Transverse colon (tissue), 4 donors: ENCODE data around the gene AFAP1L2. TPM values are rescaled to one million over a fixed set of nuclear protein-coding genes. Genes with fewer than 3 reads are reported as not detected.

Source experiments
- DNase-seq: peaks from one replicate; pipeline ENCODE4 v3.0.0-alpha.2; 2019
- H3K27ac ChIP-seq, 4 donors: fragments of 200-600 bp; sonication (generic); 2 replicates each; pipeline ENCODE4 v1.5.1; 2016 to 2018; ENCODE audit warnings: inconsistent platforms in 4 of 4
- H3K27me3 ChIP-seq: fragments of 200-600 bp; sonication (generic); 2 replicates; pipeline ENCODE4 v1.5.1; 2017; ENCODE audit warnings: inconsistent platforms
- H3K36me3 ChIP-seq, 4 donors: fragments of 200-600 bp; sonication (generic); 2 replicates each; pipeline ENCODE4 v1.5.1; 2017 to 2019; ENCODE audit warnings: inconsistent platforms in 4 of 4
- H3K4me1 ChIP-seq, 4 donors: fragments of 200-600 bp; sonication (generic); 2 replicates each; pipeline ENCODE4 v1.5.1; 2017 to 2020; ENCODE audit warnings: inconsistent platforms in 4 of 4
- H3K4me3 ChIP-seq, 4 donors: fragments of 200-600 bp; sonication (generic); 1 replicate in 1 of 4; 2 replicates in 3 of 4; pipeline versions ENCODE4 v1.5.1 to v1.6.1; 2017 to 2019; ENCODE audit warnings: inconsistent platforms in 4 of 4
- H3K9me3 ChIP-seq, 2 donors: fragments of 200-600 bp; sonication (generic); 2 replicates each; pipeline ENCODE4 v1.5.1; 2017 to 2019; ENCODE audit warnings: inconsistent platforms in 2 of 2
- EP300 ChIP-seq: sonication (generic); formaldehyde crosslinking; IDR thresholded peaks from one replicate; pipeline ENCODE4 v1.6.1; 2017; ENCODE audit warnings: antibody characterized with exemption, low read depth
- POLR2A ChIP-seq: fragments of 450-650 bp; IDR thresholded peaks from one replicate; pipeline ENCODE4 v1.6.1; 2016; ENCODE audit warnings: antibody characterized with exemption, mild to moderate bottlenecking, moderate library complexity
- POLR2AphosphoS5 ChIP-seq, 3 donors: sonication (generic); formaldehyde crosslinking; IDR thresholded peaks; one replicate each; pipeline ENCODE4 v1.6.1; 2016; ENCODE audit warnings: antibody characterized with exemption in 3 of 3
- WGBS, 2 donors: methylation state at CpG; one replicate each; pipeline ENCODE4 v1.1.5; 2018; ENCODE audit warnings: low coverage in 1 of 2; 5-methylcytosine and 5-hydroxymethylcytosine counted together
- in situ Hi-C, 4 donors: fragments of 200-750 bp; cut with MboI; loops; one replicate each; pipeline versions ENCODE4 v1.15.0 to v1.15.1; 2017; ENCODE audit warnings: low sequenced_read_pairs in 3 of 4, low pct_ligation_motif_present in 1 of 4, low pct_unique_long_range_greater_than_20kb in 1 of 4
- intact Hi-C: fragments of 100-400 bp; cut with DNase I; formaldehyde crosslinking; loops from one replicate; pipeline ENCODE4 v1.15.1; 2023; ENCODE audit warnings: low total_unique reads
- total RNA-seq, 4 donors: library from RNA; depleted of rRNA; stranded (reverse); fragments of >200 nt; gene quantifications; one replicate each; pipeline ENCODE4 v1.1.0, GENCODE V29; 2016
- TF ChIP-seq, protein P1 (sequence below), 5 experiments: fragments of 200-600 bp in 3 of 5; fragments of 450-650 bp in 2 of 5; sonication (generic) in 3 of 5; IDR thresholded peaks; 1 replicate in 2 of 5; 2 replicates in 3 of 5; pipeline ENCODE4 v1.5.1; 2016 to 2017; ENCODE audit warnings: antibody characterized with exemption in 5 of 5, inconsistent platforms in 3 of 5, mild to moderate bottlenecking in 2 of 5, moderate library complexity in 1 of 5

Gene AFAP1L2
- total RNA-seq, 4 donors from 2014 or later: 12.2 to 42.6 (median 13.2) TPM

DNA sequence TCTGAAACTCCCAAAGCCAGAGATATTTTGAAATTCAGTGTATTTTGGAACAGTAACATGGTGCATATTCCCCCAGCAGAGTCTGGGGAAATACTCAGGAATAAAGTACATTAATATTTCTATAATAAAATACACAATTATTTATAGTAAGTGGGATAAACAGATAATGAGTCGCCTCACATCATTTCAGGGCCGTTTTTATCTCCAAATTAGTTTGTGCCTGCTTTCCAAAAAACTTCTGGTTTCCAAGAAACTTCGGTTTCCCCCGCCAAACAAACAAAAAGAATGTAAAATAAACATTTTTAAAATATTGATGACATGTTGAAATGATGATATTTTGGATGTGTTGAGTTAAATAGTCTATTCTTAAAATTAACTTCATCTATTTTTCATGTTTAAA lies 48.2 kb downstream of the AFAP1L2 start:
- Histone ChIP-seq H3K4me3 (no peak overlapping the region), H3K27me3 (no peaks in the 10 kb centered on the region), H3K36me3 (no peaks in the 10 kb centered on the region), H3K4me1 (peaks cover 0 to 17% (median 4%) of the 10 kb centered on the region in 4 donors), H3K27ac (peak overlapping the region in 1 of 4 donors; percentile 71), H3K9me3 (no peaks in the 10 kb centered on the region)
- WGBS, 2 donors: 43 to 61% methylated on average over 4 of the region's 4 CpGs
- TF ChIP-seq, protein P1, sequence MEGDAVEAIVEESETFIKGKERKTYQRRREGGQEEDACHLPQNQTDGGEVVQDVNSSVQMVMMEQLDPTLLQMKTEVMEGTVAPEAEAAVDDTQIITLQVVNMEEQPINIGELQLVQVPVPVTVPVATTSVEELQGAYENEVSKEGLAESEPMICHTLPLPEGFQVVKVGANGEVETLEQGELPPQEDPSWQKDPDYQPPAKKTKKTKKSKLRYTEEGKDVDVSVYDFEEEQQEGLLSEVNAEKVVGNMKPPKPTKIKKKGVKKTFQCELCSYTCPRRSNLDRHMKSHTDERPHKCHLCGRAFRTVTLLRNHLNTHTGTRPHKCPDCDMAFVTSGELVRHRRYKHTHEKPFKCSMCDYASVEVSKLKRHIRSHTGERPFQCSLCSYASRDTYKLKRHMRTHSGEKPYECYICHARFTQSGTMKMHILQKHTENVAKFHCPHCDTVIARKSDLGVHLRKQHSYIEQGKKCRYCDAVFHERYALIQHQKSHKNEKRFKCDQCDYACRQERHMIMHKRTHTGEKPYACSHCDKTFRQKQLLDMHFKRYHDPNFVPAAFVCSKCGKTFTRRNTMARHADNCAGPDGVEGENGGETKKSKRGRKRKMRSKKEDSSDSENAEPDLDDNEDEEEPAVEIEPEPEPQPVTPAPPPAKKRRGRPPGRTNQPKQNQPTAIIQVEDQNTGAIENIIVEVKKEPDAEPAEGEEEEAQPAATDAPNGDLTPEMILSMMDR (IDR thresholded peaks at IDR 0.05): no peak
- TF ChIP-seq EP300: no peak
- no peak for TF ChIP-seq POLR2AphosphoS5 (IDR thresholded peaks at IDR 0.05)
- TF ChIP-seq POLR2A: no peak
- in situ Hi-C loops (no loop called here), intact Hi-C loops (no loop called here)
- DNase-seq: no peak

DNA sequence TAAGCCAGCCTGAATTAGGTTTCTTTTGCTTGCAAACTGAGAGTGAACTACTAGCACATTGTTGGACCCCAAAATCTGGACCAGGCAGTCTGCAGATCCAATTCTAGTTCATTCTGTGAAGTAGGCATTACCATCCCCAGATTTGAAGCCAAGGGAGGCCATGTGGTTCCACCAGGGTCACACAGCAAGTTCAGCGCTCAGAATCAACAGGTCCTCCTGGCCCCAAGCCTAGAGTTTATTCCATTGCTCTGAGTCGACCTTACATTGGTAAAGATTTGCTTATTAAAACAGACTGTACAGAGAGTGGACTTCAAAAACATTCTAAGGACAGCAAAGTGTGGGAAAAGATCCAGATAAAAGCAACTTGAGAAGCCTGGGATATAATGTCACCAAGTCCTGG lies 50.9 kb downstream of the AFAP1L2 start:
- Histone ChIP-seq H3K4me1 (peaks cover 4 to 33% (median 9%) of the 10 kb centered on the region in 4 donors), H3K9me3 (no peaks in the 10 kb centered on the region), H3K4me3 (no peak overlapping the region), H3K27ac (no peak overlapping the region), H3K36me3 (no peaks in the 10 kb centered on the region), H3K27me3 (no peaks in the 10 kb centered on the region)
- no peak for DNase-seq
- TF ChIP-seq EP300: no peak
- no peak for TF ChIP-seq POLR2A
- TF ChIP-seq POLR2AphosphoS5 (IDR thresholded peaks at IDR 0.05): no peak
- 56 to 78% methylated on average over 2 of the region's 2 CpGs for WGBS, 2 donors
- intact Hi-C loops: loop anchor here (5.0 kb wide), 1 partner anchor 864 kb away; no protein-coding TSS in a partner anchor
- in situ Hi-C loops: no loop called here

DNA sequence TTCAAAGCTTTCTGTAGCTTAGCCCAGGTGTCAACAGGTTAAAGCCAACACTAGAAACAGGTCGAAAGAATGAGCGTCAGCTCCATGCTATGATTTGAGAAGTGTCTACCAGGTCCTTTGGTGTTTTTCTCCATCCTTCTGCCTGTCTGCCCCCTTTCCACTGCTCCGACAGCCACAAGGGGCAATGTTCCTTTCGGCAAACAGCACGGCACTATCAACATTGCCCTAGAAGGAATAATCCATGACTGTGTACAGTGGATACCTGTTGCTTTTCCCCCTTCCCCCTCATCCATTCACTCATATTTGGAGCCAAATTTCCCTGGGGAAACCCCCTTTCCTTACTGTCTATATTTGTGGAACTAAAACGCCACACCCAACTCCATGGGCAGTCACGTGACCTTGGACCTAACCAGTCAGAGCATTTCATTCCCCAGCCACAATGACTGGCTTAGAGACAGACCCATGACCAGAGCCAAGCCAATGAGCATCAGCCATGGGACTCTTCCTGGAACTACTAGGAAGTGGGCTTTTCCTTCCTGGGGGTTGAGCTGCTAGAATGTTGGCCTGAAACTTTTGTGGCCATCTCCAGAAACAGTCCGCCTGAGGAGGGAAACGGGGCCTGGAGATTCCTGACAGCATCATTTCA lies 51.5 kb downstream of the AFAP1L2 start:
- no peaks in the 10 kb centered on the region for H3K27me3 ChIP-seq
- H3K4me1 ChIP-seq: peaks cover 4 to 33% (median 9%) of the 10 kb centered on the region in 4 donors
- DNase-seq: no peak
- no peak overlapping the region for H3K27ac ChIP-seq
- no peak for TF ChIP-seq POLR2AphosphoS5 (IDR thresholded peaks at IDR 0.05)
- no peak for TF ChIP-seq EP300
- no peak for TF ChIP-seq POLR2A
- TF ChIP-seq, protein P1 (IDR thresholded peaks at IDR 0.05): no peak
- WGBS, 2 donors: 91 to 100% methylated on average over 3 to 9 of the region's 9 CpGs
- in situ Hi-C loops (no loop called here), intact Hi-C loops (loop anchor here (5.0 kb wide), 1 partner anchor 865 kb away; no protein-coding TSS in a partner anchor)
- H3K4me3 ChIP-seq: no peak overlapping the region
- no peaks in the 10 kb centered on the region for H3K9me3 ChIP-seq
- H3K36me3 ChIP-seq: no peaks in the 10 kb centered on the region

DNA sequence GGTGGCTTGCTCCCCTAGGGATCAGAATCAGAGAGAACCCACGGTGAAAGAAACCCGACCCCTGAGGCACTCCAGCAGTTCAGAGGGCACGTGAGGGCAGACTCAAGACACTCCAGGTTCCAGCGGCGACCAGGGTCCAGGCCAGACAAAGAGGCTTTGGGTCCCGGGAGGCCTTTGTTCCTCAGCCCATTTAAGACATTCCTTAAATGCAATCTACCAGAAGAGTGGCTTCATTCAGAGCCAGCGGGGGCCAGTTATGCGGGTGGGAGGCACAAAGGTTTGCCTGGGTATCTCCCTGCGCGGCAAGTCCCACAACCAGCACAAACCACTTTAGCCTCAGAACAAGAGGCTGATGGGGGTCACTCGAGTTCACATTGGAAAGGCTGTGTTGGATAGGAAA lies 53.6 kb downstream of the AFAP1L2 start:
- TF ChIP-seq EP300 (no peak), POLR2AphosphoS5 (IDR thresholded peaks at IDR 0.05) (no peak), POLR2A (no peak)
- TF ChIP-seq, protein P1 (IDR thresholded peaks at IDR 0.05): no peak
- Histone ChIP-seq H3K9me3 (no peaks in the 10 kb centered on the region), H3K27ac (peak overlapping the region; percentile 55 to 68 (median 61)), H3K4me3 (no peak overlapping the region), H3K36me3 (no peaks in the 10 kb centered on the region), H3K27me3 (no peaks in the 10 kb centered on the region), H3K4me1 (peaks cover 3 to 19% (median 6%) of the 10 kb centered on the region in 4 donors)
- DNase-seq: no peak
- intact Hi-C loops: loop anchor here (5.0 kb wide), 1 partner anchor 867 kb away; no protein-coding TSS in a partner anchor
- in situ Hi-C loops: no loop called here
- WGBS, 2 donors: 57 to 75% methylated on average over 3 to 11 of the region's 11 CpGs
